Neural cell (in vitro differentiated cells): Measurements from ENCODE around the gene SLC43A3. TPM values are rescaled to one million over a fixed set of nuclear protein-coding genes. Genes with fewer than 3 reads are reported as not detected.

Experiments used
- H2AFZ ChIP-seq: fragments of 200-600, 300-800 bp; sonication (generic), shearing (Covaris generic); 2 replicates; pipeline ENCODE4 v1.6.0; 2014; ENCODE audit warnings: low read depth, mild to moderate bottlenecking, antibody characterized with exemption, low read length, moderate library complexity
- H3F3A ChIP-seq: fragments of 200-600 bp; shearing (Covaris generic); 2 replicates; pipeline ENCODE4 v1.6.1; 2016; ENCODE audit warnings: mild to moderate bottlenecking, moderate library complexity, mixed read lengths, antibody characterized with exemption, low read length; ENCODE audit not compliant: insufficient read depth, poor library complexity, severe bottlenecking
- H3K27ac ChIP-seq: fragments of 200-600, 300-800 bp; sonication (generic), shearing (Covaris generic); 2 replicates; pipeline ENCODE4 v1.5.1; 2014; ENCODE audit warnings: mild to moderate bottlenecking, low read length, moderate library complexity
- H3K27me3 ChIP-seq: fragments of 300-800, 200-600 bp; sonication (generic), shearing (Covaris generic); 2 replicates; pipeline ENCODE4 v1.6.0; 2014; ENCODE audit warnings: mild to moderate bottlenecking, low read depth, low read length, moderate library complexity; ENCODE audit not compliant: insufficient read depth
- H3K36me3 ChIP-seq: fragments of 300-800, 200-600 bp; sonication (generic), shearing (Covaris generic); 2 replicates; pipeline ENCODE4 v1.5.1; 2014; ENCODE audit warnings: mild to moderate bottlenecking, antibody characterized with exemption, low read length, moderate library complexity; ENCODE audit not compliant: insufficient read depth
- H3K4me2 ChIP-seq: fragments of 300-800, 200-600 bp; sonication (generic), shearing (Covaris generic); 2 replicates; pipeline ENCODE4 v1.6.0; 2014; ENCODE audit warnings: mild to moderate bottlenecking, low read length
- H3K4me3 ChIP-seq: fragments of 300-800, 200-600 bp; sonication (generic), shearing (Covaris generic); 2 replicates; pipeline ENCODE4 v1.5.1; 2014; ENCODE audit warnings: mild to moderate bottlenecking, low read length, moderate library complexity
- H3K79me2 ChIP-seq: fragments of 200-600 bp; shearing (Covaris generic); replicated peaks from 2 replicates; pipeline ENCODE4 v1.6.0; 2014; ENCODE audit warnings: mild to moderate bottlenecking, low read length, moderate library complexity; ENCODE audit not compliant: insufficient read depth
- H3K9ac ChIP-seq: fragments of 300-800, 200-600 bp; sonication (generic), shearing (Covaris generic); 2 replicates; pipeline ENCODE4 v1.6.1; 2016; ENCODE audit warnings: mild to moderate bottlenecking, low read length, mixed read lengths
- H3K9me2 ChIP-seq: fragments of 200-600 bp; shearing (Covaris generic); 2 replicates; pipeline ENCODE4 v1.6.1; 2016; ENCODE audit warnings: mild to moderate bottlenecking, low read length, mixed read lengths; ENCODE audit not compliant: insufficient read depth
- H3K9me3 ChIP-seq: fragments of 200-600, 300-800 bp; sonication (generic), shearing (Covaris generic); 2 replicates; pipeline ENCODE4 v1.6.1; 2016; ENCODE audit warnings: mild to moderate bottlenecking, mixed run types, low read length, moderate library complexity, mixed read lengths
- H4K20me1 ChIP-seq: fragments of 200-600 bp; shearing (Covaris generic); 2 replicates; pipeline ENCODE4 v1.6.1; 2016; ENCODE audit warnings: mild to moderate bottlenecking, mixed run types; ENCODE audit not compliant: insufficient read depth
- CTCF ChIP-seq: fragments of 450-650 bp; IDR thresholded peaks from 2 replicates; pipeline ENCODE4 v1.5.1; 2014; ENCODE audit warnings: antibody characterized with exemption, mild to moderate bottlenecking, moderate library complexity; ENCODE audit not compliant: poor library complexity, severe bottlenecking
- EP300 ChIP-seq: fragments of 450-650 bp; conservative IDR thresholded peaks from 2 replicates; pipeline ENCODE4 v1.6.1; 2014; ENCODE audit warnings: antibody characterized with exemption, mild to moderate bottlenecking, moderate library complexity; ENCODE audit not compliant: poor library complexity, severe bottlenecking
- EZH2 ChIP-seq: fragments of 200-600, 300-800 bp; shearing (Covaris generic), sonication (generic); IDR thresholded peaks from 2 replicates; pipeline ENCODE4 v1.6.1; 2014; ENCODE audit warnings: antibody characterized with exemption, low read length, borderline replicate concordance, mild to moderate bottlenecking; ENCODE audit not compliant: insufficient read depth, poor library complexity, severe bottlenecking
- MXI1 ChIP-seq: fragments of 450-650 bp; conservative IDR thresholded peaks from 2 replicates; pipeline ENCODE4 v1.6.1; 2014; ENCODE audit warnings: antibody characterized with exemption, mild to moderate bottlenecking; ENCODE audit not compliant: poor library complexity, severe bottlenecking
- POLR2AphosphoS5 ChIP-seq: IDR thresholded peaks from 2 replicates; pipeline ENCODE4 v1.6.1; 2012
- RAD21 ChIP-seq: fragments of 450-650 bp; conservative IDR thresholded peaks from 2 replicates; pipeline ENCODE4 v1.6.1; 2014; ENCODE audit warnings: antibody characterized with exemption, mild to moderate bottlenecking, moderate library complexity
- REST ChIP-seq: IDR thresholded peaks from 2 replicates; pipeline ENCODE4 v1.6.1; 2012; ENCODE audit warnings: borderline replicate concordance
- SMC3 ChIP-seq: fragments of 450-650 bp; conservative IDR thresholded peaks from 2 replicates; pipeline ENCODE4 v1.6.1; 2014; ENCODE audit warnings: antibody characterized with exemption, mild to moderate bottlenecking, moderate library complexity; ENCODE audit not compliant: poor library complexity
- TAF1 ChIP-seq: IDR thresholded peaks from 2 replicates; pipeline ENCODE4 v1.6.1; 2012; ENCODE audit warnings: low read depth
- polyA plus RNA-seq: library from polyadenylated mRNA; depleted of rRNA; stranded (reverse); fragments of >200 nt; gene quantifications from 2 replicates; pipeline ENCODE4 v1.2.3, GENCODE V29; 2014

SLC43A3 gene
- polyA plus RNA-seq, 1 donor from 2014 or later: 0.33 TPM

GRCh38 chr11:57414612-57415212 is 12.2 kb downstream of the SLC43A3 start:
- Histone ChIP-seq H4K20me1 (no peaks in the 10 kb centered on the region), H3K4me3 (no peak overlapping the region), H3K4me2 (no peak overlapping the region), H3F3A (no peaks in the 10 kb centered on the region), H3K9me3 (no peaks in the 10 kb centered on the region), H3K27ac (no peak overlapping the region), H2AFZ (no peak overlapping the region), H3K79me2 (no peaks in the 10 kb centered on the region), H3K9ac (no peak overlapping the region), H3K9me2 (no peaks in the 10 kb centered on the region), H3K36me3 (no peaks in the 10 kb centered on the region), H3K27me3 (no peaks in the 10 kb centered on the region)
- TF ChIP-seq SMC3 (no peak), CTCF (no peak), EZH2 (no peak), POLR2AphosphoS5 (no peak), REST (no peak), RAD21 (no peak)

- no peaks in the 10 kb centered on the region for H3K9me3 ChIP-seq
- no peak overlapping the region for H3K9ac ChIP-seq
- no peak overlapping the region for H3K4me2 ChIP-seq
- H2AFZ ChIP-seq: no peak overlapping the region
- no peaks in the 10 kb centered on the region for H3K79me2 ChIP-seq
- no peaks in the 10 kb centered on the region for H3K36me3 ChIP-seq
- no peaks in the 10 kb centered on the region for H3K9me2 ChIP-seq
- H3F3A ChIP-seq: no peaks in the 10 kb centered on the region
- no peaks in the 10 kb centered on the region for H3K27me3 ChIP-seq
- H3K4me3 ChIP-seq: no peak overlapping the region
- no peaks in the 10 kb centered on the region for H4K20me1 ChIP-seq
- H3K27ac ChIP-seq: no peak overlapping the region
- TF ChIP-seq RAD21 (no peak), MXI1 (no peak), TAF1 (no peak), EP300 (no peak), POLR2AphosphoS5 (no peak), CTCF (no peak), SMC3 (no peak), EZH2 (no peak), REST (no peak)
These were observed 13.2 kb downstream of the SLC43A3 start for GRCh38 chr11:57413681-57414080.
